WTC11 (cell line): ENCODE measurements around the gene ZDHHC9. TPM values are rescaled to one million over a fixed set of nuclear protein-coding genes. Genes with fewer than 3 reads are reported as not detected.

Source experiments
- ATAC-seq: fragments of 200-7000 bp; cut with Tn5 transposase; 2 replicates; pipeline ENCODE4 v1.10.0; 2021; ENCODE audit warnings: mild to moderate bottlenecking, moderate library complexity
- CTCF ChIA-PET: fragments of 300-600 bp; sonication (Branson Sonifier 250); formaldehyde crosslinking; loops from one replicate; lab custom pipeline; 2021; ENCODE audit warnings: antibody characterized with exemption; lab: Charles Lee
- POLR2A ChIA-PET: fragments of 350-600 bp; sonication (Branson Sonifier 250); formaldehyde crosslinking; loops from one replicate; lab custom pipeline; 2021; ENCODE audit warnings: antibody characterized with exemption; lab: Charles Lee
- DNase-seq: peaks from one replicate; pipeline ENCODE4 v3.0.0; 2021; ENCODE audit warnings: low spot score
- H3K27ac Mint-ChIP-seq: 2 replicates; pipeline ENCODE4 v1.8.0; 2021; ENCODE audit warnings: mixed read lengths
- H3K27me3 Mint-ChIP-seq: 2 replicates; pipeline ENCODE4 v1.8.0; 2021; ENCODE audit warnings: low read depth, mild to moderate bottlenecking, moderate library complexity, mixed read lengths
- H3K36me3 Mint-ChIP-seq: 2 replicates; pipeline ENCODE4 v1.8.0; 2021; ENCODE audit warnings: mixed read lengths
- H3K4me1 Mint-ChIP-seq: 2 replicates; pipeline ENCODE4 v1.8.0; 2022; ENCODE audit warnings: mixed read lengths
- H3K4me3 Mint-ChIP-seq: 2 replicates; pipeline ENCODE4 v1.8.0; 2021; ENCODE audit warnings: mild to moderate bottlenecking, moderate library complexity, mixed read lengths
- H3K9me3 Mint-ChIP-seq: 2 replicates; pipeline ENCODE4 v1.8.0; 2021; ENCODE audit warnings: mixed read lengths
- CBFB ChIP-seq: sonication (generic); formaldehyde crosslinking; IDR thresholded peaks from 2 replicates; pipeline ENCODE4 v1.8.1; 2022; ENCODE audit warnings: mild to moderate bottlenecking, low read depth, missing genetic modification reagents
- ESRRA ChIP-seq: sonication (generic); formaldehyde crosslinking; IDR thresholded peaks from 2 replicates; pipeline ENCODE4 v1.8.1; 2022; ENCODE audit warnings: mild to moderate bottlenecking, missing genetic modification reagents, borderline replicate concordance
- ETV6 ChIP-seq: sonication (generic); formaldehyde crosslinking; IDR thresholded peaks from 2 replicates; pipeline ENCODE4 v1.8.1; 2022; ENCODE audit warnings: mild to moderate bottlenecking, missing genetic modification reagents
- FOXP1 ChIP-seq: sonication (generic); formaldehyde crosslinking; IDR thresholded peaks from 2 replicates; pipeline ENCODE4 v1.8.0; 2022; ENCODE audit warnings: missing genetic modification reagents, mild to moderate bottlenecking, moderate library complexity, borderline replicate concordance
- GTF2I ChIP-seq: fragments of 250-450 bp; sonication (Bioruptor Pico); conservative IDR thresholded peaks from 2 replicates; pipeline ENCODE4 v1.4.0; 2021; ENCODE audit warnings: mild to moderate bottlenecking
- NFYB ChIP-seq: sonication (generic); formaldehyde crosslinking; conservative IDR thresholded peaks from 2 replicates; pipeline ENCODE4 v1.8.0; 2022; ENCODE audit warnings: low read depth, missing genetic modification reagents
- SMAD3 ChIP-seq: sonication (generic); formaldehyde crosslinking; IDR thresholded peaks from 2 replicates; pipeline ENCODE4 v1.8.0; 2022; ENCODE audit warnings: missing genetic modification reagents, mild to moderate bottlenecking, borderline replicate concordance
- ZNF138 ChIP-seq: sonication (generic); formaldehyde crosslinking; conservative IDR thresholded peaks from 2 replicates; pipeline ENCODE4 v1.8.1; 2022; ENCODE audit warnings: mild to moderate bottlenecking, moderate library complexity, missing genetic modification reagents
- ZNF219 ChIP-seq: sonication (generic); formaldehyde crosslinking; IDR thresholded peaks from 2 replicates; pipeline ENCODE4 v1.8.0; 2023; ENCODE audit warnings: missing genetic modification reagents, mild to moderate bottlenecking, borderline replicate concordance
- ZNF263 ChIP-seq: sonication (generic); formaldehyde crosslinking; IDR thresholded peaks from 2 replicates; pipeline ENCODE4 v1.8.1; 2022; ENCODE audit warnings: low read depth, mild to moderate bottlenecking, moderate library complexity, missing genetic modification reagents
- ZNF396 ChIP-seq: fragments of 250-450 bp; sonication (Bioruptor Pico); IDR thresholded peaks from 2 replicates; pipeline ENCODE4 v1.8.0; 2021; ENCODE audit warnings: mild to moderate bottlenecking, moderate library complexity, borderline replicate concordance
- total RNA-seq: library from RNA; stranded (reverse); gene quantifications from 3 replicates; pipeline ENCODE4 v1.2.3, GENCODE V29; 2021
- TF ChIP-seq, protein P1 (sequence below): fragments of 200-600 bp; IDR thresholded peaks from 2 replicates; pipeline ENCODE4 v1.8.0; 2022; ENCODE audit warnings: antibody characterized with exemption
- TF ChIP-seq, protein P2 (sequence below): sonication (generic); formaldehyde crosslinking; IDR thresholded peaks from 2 replicates; pipeline ENCODE4 v1.8.1; 2023; ENCODE audit warnings: mild to moderate bottlenecking, missing genetic modification reagents, moderate library complexity
- TF ChIP-seq, protein P3 (sequence below): sonication (generic); formaldehyde crosslinking; IDR thresholded peaks from 2 replicates; pipeline ENCODE4 v1.8.0; 2022; ENCODE audit warnings: mild to moderate bottlenecking, missing genetic modification reagents
- TF ChIP-seq, protein P4 (sequence below): sonication (generic); formaldehyde crosslinking; IDR thresholded peaks from 2 replicates; pipeline ENCODE4 v1.8.1; 2023; ENCODE audit warnings: mild to moderate bottlenecking, moderate library complexity, missing genetic modification reagents
- TF ChIP-seq, protein P5 (sequence below): sonication (generic); formaldehyde crosslinking; conservative IDR thresholded peaks from 2 replicates; pipeline ENCODE4 v1.8.1; 2022; ENCODE audit warnings: mild to moderate bottlenecking, missing genetic modification reagents
- TF ChIP-seq, protein P6 (sequence below): sonication (generic); formaldehyde crosslinking; IDR thresholded peaks from 2 replicates; pipeline ENCODE4 v1.8.1; 2023; ENCODE audit warnings: mild to moderate bottlenecking, missing genetic modification reagents, borderline replicate concordance
- TF ChIP-seq, protein P7 (sequence below): sonication (generic); formaldehyde crosslinking; conservative IDR thresholded peaks from 2 replicates; pipeline ENCODE4 v1.8.1; 2023; ENCODE audit warnings: mild to moderate bottlenecking, low read depth, missing genetic modification reagents, moderate library complexity
- TF ChIP-seq, protein P8 (sequence below): sonication (generic); formaldehyde crosslinking; IDR thresholded peaks from 2 replicates; pipeline ENCODE4 v1.8.1; 2023; ENCODE audit warnings: mild to moderate bottlenecking, missing genetic modification reagents
- TF ChIP-seq, protein P9 (sequence below): fragments of 250-450 bp; sonication (Bioruptor Pico); IDR thresholded peaks from 2 replicates; pipeline ENCODE4 v2.1.2; 2022; ENCODE audit warnings: mild to moderate bottlenecking, moderate library complexity

ZDHHC9 gene
- total RNA-seq, 1 experiment from 2014 or later = 25.0 TPM

DNA sequence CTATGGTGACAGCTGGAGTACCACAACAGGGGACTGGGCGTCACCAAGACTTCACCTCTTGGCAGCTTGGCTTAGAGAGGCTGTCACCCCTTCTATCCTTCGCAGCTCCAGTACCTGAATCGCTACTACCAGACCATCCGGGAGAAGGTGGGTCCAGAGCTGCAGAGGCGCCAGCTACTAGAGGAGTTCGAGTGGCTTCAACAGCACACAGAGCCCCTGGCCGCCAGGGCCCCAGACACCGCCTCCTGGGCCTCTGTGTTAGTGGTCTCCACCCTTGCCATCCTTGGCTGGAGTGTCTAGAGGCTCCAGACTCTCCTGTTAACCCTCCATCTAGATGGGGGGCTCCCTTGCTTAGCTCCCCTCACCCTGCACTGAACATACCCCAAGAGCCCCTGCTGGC, 75.5 kb downstream of the ZDHHC9 start:
- Mint-ChIP-seq H3K27me3 (no peaks in the 10 kb centered on the region), H3K4me3 (no peak overlapping the region), H3K9me3 (no peaks in the 10 kb centered on the region), H3K36me3 (no peaks in the 10 kb centered on the region), H3K27ac (no peak overlapping the region), H3K4me1 (peaks cover 9% of the 10 kb centered on the region; the same call in 1 of the 2 replicates)
- DNase-seq = no peak
- TF ChIP-seq, protein P1, sequence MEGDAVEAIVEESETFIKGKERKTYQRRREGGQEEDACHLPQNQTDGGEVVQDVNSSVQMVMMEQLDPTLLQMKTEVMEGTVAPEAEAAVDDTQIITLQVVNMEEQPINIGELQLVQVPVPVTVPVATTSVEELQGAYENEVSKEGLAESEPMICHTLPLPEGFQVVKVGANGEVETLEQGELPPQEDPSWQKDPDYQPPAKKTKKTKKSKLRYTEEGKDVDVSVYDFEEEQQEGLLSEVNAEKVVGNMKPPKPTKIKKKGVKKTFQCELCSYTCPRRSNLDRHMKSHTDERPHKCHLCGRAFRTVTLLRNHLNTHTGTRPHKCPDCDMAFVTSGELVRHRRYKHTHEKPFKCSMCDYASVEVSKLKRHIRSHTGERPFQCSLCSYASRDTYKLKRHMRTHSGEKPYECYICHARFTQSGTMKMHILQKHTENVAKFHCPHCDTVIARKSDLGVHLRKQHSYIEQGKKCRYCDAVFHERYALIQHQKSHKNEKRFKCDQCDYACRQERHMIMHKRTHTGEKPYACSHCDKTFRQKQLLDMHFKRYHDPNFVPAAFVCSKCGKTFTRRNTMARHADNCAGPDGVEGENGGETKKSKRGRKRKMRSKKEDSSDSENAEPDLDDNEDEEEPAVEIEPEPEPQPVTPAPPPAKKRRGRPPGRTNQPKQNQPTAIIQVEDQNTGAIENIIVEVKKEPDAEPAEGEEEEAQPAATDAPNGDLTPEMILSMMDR = no peak
- no peak for TF ChIP-seq ZNF219
- TF ChIP-seq CBFB (CRISPR knock-in tag) = no peak
- no peak for TF ChIP-seq ZNF396 (CRISPR knock-in tag)
- TF ChIP-seq, protein P2, sequence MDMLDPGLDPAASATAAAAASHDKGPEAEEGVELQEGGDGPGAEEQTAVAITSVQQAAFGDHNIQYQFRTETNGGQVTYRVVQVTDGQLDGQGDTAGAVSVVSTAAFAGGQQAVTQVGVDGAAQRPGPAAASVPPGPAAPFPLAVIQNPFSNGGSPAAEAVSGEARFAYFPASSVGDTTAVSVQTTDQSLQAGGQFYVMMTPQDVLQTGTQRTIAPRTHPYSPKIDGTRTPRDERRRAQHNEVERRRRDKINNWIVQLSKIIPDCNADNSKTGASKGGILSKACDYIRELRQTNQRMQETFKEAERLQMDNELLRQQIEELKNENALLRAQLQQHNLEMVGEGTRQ (CRISPR knock-in tag) = no peak
- TF ChIP-seq, protein P3, sequence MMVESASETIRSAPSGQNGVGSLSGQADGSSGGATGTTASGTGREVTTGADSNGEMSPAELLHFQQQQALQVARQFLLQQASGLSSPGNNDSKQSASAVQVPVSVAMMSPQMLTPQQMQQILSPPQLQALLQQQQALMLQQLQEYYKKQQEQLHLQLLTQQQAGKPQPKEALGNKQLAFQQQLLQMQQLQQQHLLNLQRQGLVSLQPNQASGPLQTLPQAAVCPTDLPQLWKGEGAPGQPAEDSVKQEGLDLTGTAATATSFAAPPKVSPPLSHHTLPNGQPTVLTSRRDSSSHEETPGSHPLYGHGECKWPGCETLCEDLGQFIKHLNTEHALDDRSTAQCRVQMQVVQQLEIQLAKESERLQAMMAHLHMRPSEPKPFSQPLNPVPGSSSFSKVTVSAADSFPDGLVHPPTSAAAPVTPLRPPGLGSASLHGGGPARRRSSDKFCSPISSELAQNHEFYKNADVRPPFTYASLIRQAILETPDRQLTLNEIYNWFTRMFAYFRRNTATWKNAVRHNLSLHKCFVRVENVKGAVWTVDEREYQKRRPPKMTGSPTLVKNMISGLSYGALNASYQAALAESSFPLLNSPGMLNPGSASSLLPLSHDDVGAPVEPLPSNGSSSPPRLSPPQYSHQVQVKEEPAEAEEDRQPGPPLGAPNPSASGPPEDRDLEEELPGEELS (CRISPR knock-in tag) = no peak
- TF ChIP-seq, protein P4, sequence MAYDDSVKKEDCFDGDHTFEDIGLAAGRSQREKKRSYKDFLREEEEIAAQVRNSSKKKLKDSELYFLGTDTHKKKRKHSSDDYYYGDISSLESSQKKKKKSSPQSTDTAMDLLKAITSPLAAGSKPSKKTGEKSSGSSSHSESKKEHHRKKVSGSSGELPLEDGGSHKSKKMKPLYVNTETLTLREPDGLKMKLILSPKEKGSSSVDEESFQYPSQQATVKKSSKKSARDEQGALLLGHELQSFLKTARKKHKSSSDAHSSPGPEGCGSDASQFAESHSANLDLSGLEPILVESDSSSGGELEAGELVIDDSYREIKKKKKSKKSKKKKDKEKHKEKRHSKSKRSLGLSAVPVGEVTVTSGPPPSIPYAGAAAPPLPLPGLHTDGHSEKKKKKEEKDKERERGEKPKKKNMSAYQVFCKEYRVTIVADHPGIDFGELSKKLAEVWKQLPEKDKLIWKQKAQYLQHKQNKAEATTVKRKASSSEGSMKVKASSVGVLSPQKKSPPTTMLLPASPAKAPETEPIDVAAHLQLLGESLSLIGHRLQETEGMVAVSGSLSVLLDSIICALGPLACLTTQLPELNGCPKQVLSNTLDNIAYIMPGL = no peak
- TF ChIP-seq ETV6 (CRISPR knock-in tag) = no peak
- TF ChIP-seq NFYB (CRISPR knock-in tag) = no peak
- TF ChIP-seq SMAD3 (CRISPR knock-in tag) = no peak
- TF ChIP-seq, protein P5, sequence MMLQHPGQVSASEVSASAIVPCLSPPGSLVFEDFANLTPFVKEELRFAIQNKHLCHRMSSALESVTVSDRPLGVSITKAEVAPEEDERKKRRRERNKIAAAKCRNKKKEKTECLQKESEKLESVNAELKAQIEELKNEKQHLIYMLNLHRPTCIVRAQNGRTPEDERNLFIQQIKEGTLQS (CRISPR knock-in tag) = no peak
- TF ChIP-seq, protein P6, sequence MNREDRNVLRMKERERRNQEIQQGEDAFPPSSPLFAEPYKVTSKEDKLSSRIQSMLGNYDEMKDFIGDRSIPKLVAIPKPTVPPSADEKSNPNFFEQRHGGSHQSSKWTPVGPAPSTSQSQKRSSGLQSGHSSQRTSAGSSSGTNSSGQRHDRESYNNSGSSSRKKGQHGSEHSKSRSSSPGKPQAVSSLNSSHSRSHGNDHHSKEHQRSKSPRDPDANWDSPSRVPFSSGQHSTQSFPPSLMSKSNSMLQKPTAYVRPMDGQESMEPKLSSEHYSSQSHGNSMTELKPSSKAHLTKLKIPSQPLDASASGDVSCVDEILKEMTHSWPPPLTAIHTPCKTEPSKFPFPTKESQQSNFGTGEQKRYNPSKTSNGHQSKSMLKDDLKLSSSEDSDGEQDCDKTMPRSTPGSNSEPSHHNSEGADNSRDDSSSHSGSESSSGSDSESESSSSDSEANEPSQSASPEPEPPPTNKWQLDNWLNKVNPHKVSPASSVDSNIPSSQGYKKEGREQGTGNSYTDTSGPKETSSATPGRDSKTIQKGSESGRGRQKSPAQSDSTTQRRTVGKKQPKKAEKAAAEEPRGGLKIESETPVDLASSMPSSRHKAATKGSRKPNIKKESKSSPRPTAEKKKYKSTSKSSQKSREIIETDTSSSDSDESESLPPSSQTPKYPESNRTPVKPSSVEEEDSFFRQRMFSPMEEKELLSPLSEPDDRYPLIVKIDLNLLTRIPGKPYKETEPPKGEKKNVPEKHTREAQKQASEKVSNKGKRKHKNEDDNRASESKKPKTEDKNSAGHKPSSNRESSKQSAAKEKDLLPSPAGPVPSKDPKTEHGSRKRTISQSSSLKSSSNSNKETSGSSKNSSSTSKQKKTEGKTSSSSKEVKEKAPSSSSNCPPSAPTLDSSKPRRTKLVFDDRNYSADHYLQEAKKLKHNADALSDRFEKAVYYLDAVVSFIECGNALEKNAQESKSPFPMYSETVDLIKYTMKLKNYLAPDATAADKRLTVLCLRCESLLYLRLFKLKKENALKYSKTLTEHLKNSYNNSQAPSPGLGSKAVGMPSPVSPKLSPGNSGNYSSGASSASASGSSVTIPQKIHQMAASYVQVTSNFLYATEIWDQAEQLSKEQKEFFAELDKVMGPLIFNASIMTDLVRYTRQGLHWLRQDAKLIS (CRISPR knock-in tag) = no peak
- TF ChIP-seq FOXP1 (CRISPR knock-in tag) = no peak
- TF ChIP-seq, protein P7, sequence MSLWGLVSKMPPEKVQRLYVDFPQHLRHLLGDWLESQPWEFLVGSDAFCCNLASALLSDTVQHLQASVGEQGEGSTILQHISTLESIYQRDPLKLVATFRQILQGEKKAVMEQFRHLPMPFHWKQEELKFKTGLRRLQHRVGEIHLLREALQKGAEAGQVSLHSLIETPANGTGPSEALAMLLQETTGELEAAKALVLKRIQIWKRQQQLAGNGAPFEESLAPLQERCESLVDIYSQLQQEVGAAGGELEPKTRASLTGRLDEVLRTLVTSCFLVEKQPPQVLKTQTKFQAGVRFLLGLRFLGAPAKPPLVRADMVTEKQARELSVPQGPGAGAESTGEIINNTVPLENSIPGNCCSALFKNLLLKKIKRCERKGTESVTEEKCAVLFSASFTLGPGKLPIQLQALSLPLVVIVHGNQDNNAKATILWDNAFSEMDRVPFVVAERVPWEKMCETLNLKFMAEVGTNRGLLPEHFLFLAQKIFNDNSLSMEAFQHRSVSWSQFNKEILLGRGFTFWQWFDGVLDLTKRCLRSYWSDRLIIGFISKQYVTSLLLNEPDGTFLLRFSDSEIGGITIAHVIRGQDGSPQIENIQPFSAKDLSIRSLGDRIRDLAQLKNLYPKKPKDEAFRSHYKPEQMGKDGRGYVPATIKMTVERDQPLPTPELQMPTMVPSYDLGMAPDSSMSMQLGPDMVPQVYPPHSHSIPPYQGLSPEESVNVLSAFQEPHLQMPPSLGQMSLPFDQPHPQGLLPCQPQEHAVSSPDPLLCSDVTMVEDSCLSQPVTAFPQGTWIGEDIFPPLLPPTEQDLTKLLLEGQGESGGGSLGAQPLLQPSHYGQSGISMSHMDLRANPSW = no peak
- no peak for TF ChIP-seq ESRRA (CRISPR knock-in tag)
- TF ChIP-seq, protein P8, sequence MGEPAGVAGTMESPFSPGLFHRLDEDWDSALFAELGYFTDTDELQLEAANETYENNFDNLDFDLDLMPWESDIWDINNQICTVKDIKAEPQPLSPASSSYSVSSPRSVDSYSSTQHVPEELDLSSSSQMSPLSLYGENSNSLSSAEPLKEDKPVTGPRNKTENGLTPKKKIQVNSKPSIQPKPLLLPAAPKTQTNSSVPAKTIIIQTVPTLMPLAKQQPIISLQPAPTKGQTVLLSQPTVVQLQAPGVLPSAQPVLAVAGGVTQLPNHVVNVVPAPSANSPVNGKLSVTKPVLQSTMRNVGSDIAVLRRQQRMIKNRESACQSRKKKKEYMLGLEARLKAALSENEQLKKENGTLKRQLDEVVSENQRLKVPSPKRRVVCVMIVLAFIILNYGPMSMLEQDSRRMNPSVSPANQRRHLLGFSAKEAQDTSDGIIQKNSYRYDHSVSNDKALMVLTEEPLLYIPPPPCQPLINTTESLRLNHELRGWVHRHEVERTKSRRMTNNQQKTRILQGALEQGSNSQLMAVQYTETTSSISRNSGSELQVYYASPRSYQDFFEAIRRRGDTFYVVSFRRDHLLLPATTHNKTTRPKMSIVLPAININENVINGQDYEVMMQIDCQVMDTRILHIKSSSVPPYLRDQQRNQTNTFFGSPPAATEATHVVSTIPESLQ = no peak
- TF ChIP-seq, protein P9, sequence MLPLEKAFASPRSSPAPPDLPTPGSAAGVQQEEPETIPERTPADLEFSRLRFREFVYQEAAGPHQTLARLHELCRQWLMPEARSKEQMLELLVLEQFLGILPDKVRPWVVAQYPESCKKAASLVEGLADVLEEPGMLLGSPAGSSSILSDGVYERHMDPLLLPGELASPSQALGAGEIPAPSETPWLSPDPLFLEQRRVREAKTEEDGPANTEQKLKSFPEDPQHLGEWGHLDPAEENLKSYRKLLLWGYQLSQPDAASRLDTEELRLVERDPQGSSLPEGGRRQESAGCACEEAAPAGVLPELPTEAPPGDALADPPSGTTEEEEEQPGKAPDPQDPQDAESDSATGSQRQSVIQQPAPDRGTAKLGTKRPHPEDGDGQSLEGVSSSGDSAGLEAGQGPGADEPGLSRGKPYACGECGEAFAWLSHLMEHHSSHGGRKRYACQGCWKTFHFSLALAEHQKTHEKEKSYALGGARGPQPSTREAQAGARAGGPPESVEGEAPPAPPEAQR (CRISPR knock-in tag) = no peak
- no peak for TF ChIP-seq GTF2I (CRISPR knock-in tag)
- no peak for TF ChIP-seq ZNF263 (CRISPR knock-in tag)
- no peak for TF ChIP-seq ZNF138 (CRISPR knock-in tag)
- POLR2A ChIA-PET = no interaction called here
- CTCF ChIA-PET = no interaction called here
- no peak for ATAC-seq
